ENCODE measurements around the gene ERMARD.

The ERMARD gene

GRCh38 chr6:169783971-169784820 is 32.8 kb downstream of the ERMARD start:
- DNase-seq: no peak

GRCh38 chr6:169784821-169785340 is 33.5 kb downstream of the ERMARD start:
- DNase-seq: no peak

- no peak for DNase-seq
Measured at GRCh38 chr6:169785566-169785965, 34.1 kb downstream of the ERMARD start.

- no peak for DNase-seq
Measured at GRCh38 chr6:169786349-169786748, 34.9 kb downstream of the ERMARD start.

GRCh38 chr6:169787797-169788196 is 36.4 kb downstream of the ERMARD start:
- DNase-seq: no peak

- no peak for DNase-seq
Measured at GRCh38 chr6:169788809-169789145, 37.4 kb downstream of the ERMARD start.

GRCh38 chr6:169789146-169789943 is 37.9 kb downstream of the ERMARD start:
- no peak for DNase-seq

- DNase-seq: peak; percentile 73
Measured at GRCh38 chr6:169789944-169790927, 38.8 kb downstream of the ERMARD start.

GRCh38 chr6:169791721-169792131 is 40.3 kb downstream of the ERMARD start:
- DNase-seq: no peak

GRCh38 chr6:169792306-169793015 is 41.0 kb downstream of the ERMARD start:
- DNase-seq: no peak

- no peak for DNase-seq
Measured at GRCh38 chr6:169793408-169793807, 42.0 kb downstream of the ERMARD start.

GRCh38 chr6:169794317-169795055 is 43.1 kb downstream of the ERMARD start:
- DNase-seq: no peak

GRCh38 chr6:169795196-169795595 is 43.8 kb downstream of the ERMARD start:
- no peak for DNase-seq

GRCh38 chr6:169798764-169799473 is 47.5 kb downstream of the ERMARD start:
- DNase-seq: no peak

GRCh38 chr6:169799474-169799926 is 48.1 kb downstream of the ERMARD start:
- no peak for DNase-seq

GRCh38 chr6:169800116-169800667 is 48.8 kb downstream of the ERMARD start:
- no peak for DNase-seq

GRCh38 chr6:169800668-169801395 is 49.4 kb downstream of the ERMARD start:
- DNase-seq: no peak

- no peak for DNase-seq
Measured at GRCh38 chr6:169801396-169802160, 50.2 kb downstream of the ERMARD start.

GRCh38 chr6:169802790-169803189 is 51.4 kb downstream of the ERMARD start:
- DNase-seq: no peak
